ENCODE data around the gene TMEM258.

DNA sequence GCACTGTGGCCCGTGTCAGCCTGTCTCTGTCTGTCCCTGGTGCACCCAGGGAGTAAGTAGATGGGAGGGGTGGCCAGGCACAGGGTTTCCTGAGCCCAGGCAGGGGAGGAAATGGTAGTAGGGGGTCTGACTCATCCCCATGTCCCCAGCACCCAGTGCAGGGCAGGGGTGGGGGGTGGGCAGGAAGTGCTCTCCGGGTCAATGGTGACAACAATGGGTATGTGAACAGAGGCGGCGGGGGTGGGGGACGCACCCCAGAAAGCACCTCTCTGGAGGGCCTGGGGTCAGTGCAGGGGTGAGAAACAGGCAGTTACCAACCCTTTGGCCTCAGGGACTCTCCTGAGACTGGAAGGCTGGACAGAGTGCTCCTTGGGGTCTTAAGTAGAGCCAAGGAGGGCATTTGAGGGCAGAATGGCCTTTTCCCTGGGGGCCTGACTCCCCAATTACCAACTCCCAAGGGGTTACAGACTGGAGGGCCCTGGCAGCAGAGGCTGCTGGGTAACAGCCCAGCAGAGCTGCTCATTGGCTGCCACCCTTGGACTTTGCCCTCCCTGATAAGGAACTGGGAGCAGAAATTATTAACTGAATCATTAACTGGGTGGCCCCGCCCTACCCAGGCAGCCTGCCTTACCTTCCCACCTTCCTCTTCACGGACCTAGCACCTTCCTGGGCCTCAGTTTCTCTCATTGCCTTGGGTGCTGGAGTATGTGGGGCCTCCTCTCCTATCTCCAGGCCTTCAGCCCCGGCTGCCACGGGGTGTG, 35.8 kb downstream of the TMEM258 start:
- TF ChIP-seq RXRA (IDR thresholded peaks at IDR 0.05; ENCODE audit: borderline replicate concordance, low read depth), result no peak
- TF ChIP-seq, protein P1, sequence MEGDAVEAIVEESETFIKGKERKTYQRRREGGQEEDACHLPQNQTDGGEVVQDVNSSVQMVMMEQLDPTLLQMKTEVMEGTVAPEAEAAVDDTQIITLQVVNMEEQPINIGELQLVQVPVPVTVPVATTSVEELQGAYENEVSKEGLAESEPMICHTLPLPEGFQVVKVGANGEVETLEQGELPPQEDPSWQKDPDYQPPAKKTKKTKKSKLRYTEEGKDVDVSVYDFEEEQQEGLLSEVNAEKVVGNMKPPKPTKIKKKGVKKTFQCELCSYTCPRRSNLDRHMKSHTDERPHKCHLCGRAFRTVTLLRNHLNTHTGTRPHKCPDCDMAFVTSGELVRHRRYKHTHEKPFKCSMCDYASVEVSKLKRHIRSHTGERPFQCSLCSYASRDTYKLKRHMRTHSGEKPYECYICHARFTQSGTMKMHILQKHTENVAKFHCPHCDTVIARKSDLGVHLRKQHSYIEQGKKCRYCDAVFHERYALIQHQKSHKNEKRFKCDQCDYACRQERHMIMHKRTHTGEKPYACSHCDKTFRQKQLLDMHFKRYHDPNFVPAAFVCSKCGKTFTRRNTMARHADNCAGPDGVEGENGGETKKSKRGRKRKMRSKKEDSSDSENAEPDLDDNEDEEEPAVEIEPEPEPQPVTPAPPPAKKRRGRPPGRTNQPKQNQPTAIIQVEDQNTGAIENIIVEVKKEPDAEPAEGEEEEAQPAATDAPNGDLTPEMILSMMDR (IDR thresholded peaks at IDR 0.05), result no peak
- TF ChIP-seq POLR2AphosphoS5 (IDR thresholded peaks at IDR 0.05; ENCODE audit: low read depth, low read length), result no peak
- TF ChIP-seq GABPA (IDR thresholded peaks at IDR 0.05; ENCODE audit: low read depth), result no peak
- TF ChIP-seq RAD21 (IDR thresholded peaks at IDR 0.05; ENCODE audit: low read length), result no peak
- TF ChIP-seq EZH2phosphoT487 (IDR thresholded peaks at IDR 0.05; ENCODE audit: borderline replicate concordance, low read depth), result no peak
- TF ChIP-seq RFX5 (IDR thresholded peaks at IDR 0.05; ENCODE audit: low read length), result no peak

Data from SK-N-SH (cell line).